HUES48 (cell line): Measurements from ENCODE around the gene RCOR2.
"Not testable (repeated sequence)": the region's sequence is repeated elsewhere in the genome, so short reads cannot be mapped to it uniquely, and the experiment has no call there.

Source experiments
- H3K27ac ChIP-seq: one replicate; pipeline ENCODE4 v1.7.0; 2013; ENCODE audit warnings: low read depth, low read length, inconsistent platforms
- H3K27me3 ChIP-seq: 2 replicates; pipeline ENCODE4 v1.6.1; 2013; ENCODE audit warnings: mild to moderate bottlenecking, low read length; ENCODE audit not compliant: control insufficient read depth, insufficient read depth
- H3K36me3 ChIP-seq: 2 replicates; pipeline ENCODE4 v1.6.1; 2013; ENCODE audit warnings: low read length; ENCODE audit not compliant: control insufficient read depth, insufficient read depth
- H3K4me1 ChIP-seq: 2 replicates; pipeline ENCODE4 v1.6.1; 2013; ENCODE audit warnings: mild to moderate bottlenecking, low read length; ENCODE audit not compliant: control insufficient read depth, insufficient read depth
- H3K4me3 ChIP-seq: 2 replicates; pipeline ENCODE4 v1.5.1; 2013; ENCODE audit warnings: mild to moderate bottlenecking, low read depth, low read length
- H3K9ac ChIP-seq: 2 replicates; pipeline ENCODE4 v1.6.1; 2013; ENCODE audit warnings: mild to moderate bottlenecking, low read depth, low read length, moderate library complexity
- H3K9me3 ChIP-seq: 2 replicates; pipeline ENCODE4 v1.6.1; 2013; ENCODE audit warnings: low read length; ENCODE audit not compliant: control insufficient read depth, insufficient read depth

The RCOR2 gene

DNA sequence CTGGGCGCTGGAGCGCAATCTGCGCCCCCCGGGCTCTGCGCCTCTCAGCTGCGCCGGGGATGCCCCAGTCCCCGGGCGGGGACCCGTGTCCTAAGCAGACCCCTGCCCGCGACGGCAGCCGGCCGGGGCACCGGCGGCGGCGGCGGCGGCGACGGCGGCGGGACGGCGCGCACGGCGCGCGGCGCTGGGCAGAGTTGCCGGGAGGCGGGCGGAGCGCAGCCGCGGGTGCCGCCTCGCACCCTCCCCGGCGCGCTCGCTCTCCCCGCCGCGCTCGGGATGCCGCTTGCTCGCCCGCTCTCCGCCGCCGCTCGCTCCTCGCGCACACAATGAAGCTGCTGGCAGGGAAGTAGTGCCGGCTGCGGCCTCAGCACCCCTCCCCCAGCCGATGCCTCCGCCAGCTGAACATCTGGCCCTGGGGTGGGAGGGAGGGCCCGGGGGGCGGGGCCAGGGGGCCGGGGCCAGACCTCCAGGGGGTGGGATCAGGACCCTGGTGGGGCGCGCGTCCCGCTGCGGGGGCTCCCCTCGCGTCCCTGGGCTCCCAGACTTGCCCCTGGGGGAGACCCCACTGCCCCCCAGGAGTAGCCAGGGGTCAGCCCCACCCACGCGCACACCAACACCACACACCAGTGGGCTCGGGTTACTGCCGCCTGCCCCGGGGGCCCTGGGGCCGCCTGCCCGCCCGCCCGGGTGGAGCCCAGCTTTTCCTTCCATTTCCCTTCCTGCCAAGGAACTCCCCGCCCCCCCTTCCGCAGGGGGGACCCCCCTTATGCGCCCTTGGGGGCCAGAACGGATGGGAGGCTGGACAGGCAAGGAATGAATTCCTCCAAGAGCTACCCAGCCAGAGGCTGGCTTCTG lies at the start of gene RCOR2:
Gene RCOR2 (minus strand): TSS at position 328 of the 855 bp plus-strand sequence. CDS start 708 bp downstream, outside the sequence.
- Histone ChIP-seq H3K4me3 (peak within 1 kb of the TSS; percentile 79), H3K9ac (peak within 1 kb of the TSS; percentile 91), H3K36me3 (peaks cover 28% of the 10 kb centered on the region), H3K4me1 (peaks cover 33% of the 10 kb centered on the region), H3K27me3 (no peaks in the 10 kb centered on the region), H3K27ac (peak within 1 kb of the TSS; percentile 99), H3K9me3 (no peaks in the 10 kb centered on the region)

DNA sequence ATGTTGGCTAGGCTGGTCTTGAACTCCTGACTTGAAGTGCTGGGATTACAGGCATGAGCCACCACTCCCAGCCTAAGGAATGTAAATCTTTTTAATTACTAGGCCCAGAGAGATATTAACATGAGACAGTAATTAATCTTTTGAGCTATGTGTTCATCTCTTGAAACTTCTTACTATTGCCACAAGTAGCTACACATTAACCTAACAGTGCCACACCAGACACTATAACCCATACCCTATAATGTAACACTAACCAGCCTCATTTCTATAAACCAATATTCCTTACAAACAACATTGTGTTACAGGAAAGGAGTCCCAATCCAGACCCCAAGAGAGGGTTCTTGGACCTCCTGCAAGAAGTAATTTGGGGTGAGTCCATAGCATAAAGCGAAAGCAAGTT lies 49.5 kb upstream of the RCOR2 start:
- H3K27me3 ChIP-seq: peaks cover 17% of the 10 kb centered on the region
- H3K4me3 ChIP-seq: no peak overlapping the region
- H3K36me3 ChIP-seq: no peaks in the 10 kb centered on the region
- no peak overlapping the region for H3K27ac ChIP-seq
- no peak overlapping the region for H3K9ac ChIP-seq
- H3K4me1 ChIP-seq: no peaks in the 10 kb centered on the region
- H3K9me3 ChIP-seq: no peaks in the 10 kb centered on the region

DNA sequence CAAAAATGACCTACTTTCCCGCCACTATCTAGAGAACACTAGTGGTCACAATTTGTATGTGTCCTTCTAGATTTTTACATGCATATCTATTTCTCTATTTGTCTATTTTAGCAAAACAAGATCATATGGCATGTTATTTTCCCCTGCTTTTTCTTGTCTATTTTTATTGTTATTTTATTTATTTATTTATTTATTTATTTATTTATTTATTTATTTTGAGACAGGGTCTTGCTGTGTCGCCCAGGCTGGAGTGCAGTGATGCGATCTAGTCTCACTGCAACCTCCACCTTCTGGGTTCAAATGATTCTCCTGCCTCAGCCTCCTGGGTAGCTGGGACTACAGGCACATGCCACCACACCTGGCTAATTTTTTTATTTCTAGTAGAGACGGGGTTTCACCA lies 46.9 kb upstream of the RCOR2 start:
- H3K4me1 ChIP-seq, H3K4me3 ChIP-seq, H3K27ac ChIP-seq, H3K9ac ChIP-seq, H3K9me3 ChIP-seq, H3K27me3 ChIP-seq, H3K36me3 ChIP-seq: not testable (repeated sequence)

DNA sequence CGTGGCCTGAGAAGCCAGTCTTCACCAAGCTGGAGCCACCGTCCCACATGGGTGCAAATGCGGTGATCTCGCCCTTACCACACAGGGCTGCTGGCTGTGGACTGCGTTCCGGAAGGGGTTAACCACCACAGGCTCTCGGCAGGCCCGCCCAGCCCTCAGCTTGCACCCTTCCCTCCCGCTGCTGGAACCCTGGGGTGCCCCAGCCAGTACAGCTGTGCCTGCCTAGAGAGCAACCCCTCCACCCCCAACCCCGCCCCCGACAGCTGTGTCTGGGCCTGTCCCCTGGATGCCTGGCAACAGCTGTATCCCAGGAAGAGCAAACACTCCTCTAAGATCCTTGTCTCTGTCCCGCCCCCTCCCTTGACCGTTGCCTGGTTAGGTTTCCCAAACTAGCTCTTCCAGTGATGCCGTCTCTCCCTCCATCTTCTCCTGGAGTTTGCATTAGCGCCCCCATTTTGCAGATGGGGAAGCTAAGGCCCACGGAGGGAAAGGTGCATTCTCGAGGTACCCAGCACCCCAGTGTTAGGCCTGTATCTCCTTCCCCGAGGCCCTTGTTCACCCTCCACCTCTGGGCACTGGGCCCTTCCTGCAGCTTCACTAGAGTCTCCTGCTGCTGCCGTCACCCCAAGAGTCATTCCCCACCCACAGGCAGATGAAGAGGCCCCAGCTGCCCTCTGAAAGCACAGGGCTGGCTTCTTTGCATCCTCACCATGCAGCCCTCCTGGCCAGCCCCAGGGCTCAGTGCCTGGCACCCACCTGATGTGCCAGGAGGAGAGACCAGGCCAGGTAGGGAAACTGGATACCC lies 44.8 kb upstream of the RCOR2 start:
- H3K36me3 ChIP-seq: peaks cover 6% of the 10 kb centered on the region; the same call in 1 of the 2 replicates
- H3K4me3 ChIP-seq: no peak overlapping the region
- H3K9ac ChIP-seq: no peak overlapping the region
- H3K9me3 ChIP-seq: no peaks in the 10 kb centered on the region
- no peaks in the 10 kb centered on the region for H3K4me1 ChIP-seq
- H3K27ac ChIP-seq: no peak overlapping the region
- peaks cover 7% of the 10 kb centered on the region; the same call in 1 of the 2 replicates for H3K27me3 ChIP-seq

DNA sequence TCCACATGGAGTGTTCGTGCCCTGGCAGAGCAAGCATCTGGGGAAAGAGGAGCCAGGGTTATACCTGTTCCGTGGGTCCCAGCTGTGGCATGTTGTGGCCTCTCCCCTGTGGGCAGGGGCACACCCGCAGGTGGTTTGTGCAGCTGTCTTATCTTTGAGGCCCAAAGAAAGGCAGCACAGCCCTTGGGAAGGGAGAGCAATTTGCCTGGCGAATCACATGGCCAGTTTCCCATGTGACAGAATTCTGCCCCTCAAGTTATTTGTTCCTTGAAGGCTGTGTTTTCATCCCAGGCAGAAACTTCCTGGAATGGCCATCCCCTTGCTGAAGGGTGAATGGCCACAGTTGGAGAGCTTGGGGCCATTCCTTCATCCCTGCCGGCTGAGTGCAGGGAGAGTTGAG lies 41.0 kb upstream of the RCOR2 start:
- Histone ChIP-seq H3K27ac (no peak overlapping the region), H3K27me3 (no peaks in the 10 kb centered on the region), H3K9me3 (no peaks in the 10 kb centered on the region), H3K4me3 (no peak overlapping the region), H3K4me1 (no peaks in the 10 kb centered on the region), H3K9ac (no peak overlapping the region), H3K36me3 (peaks cover 40% of the 10 kb centered on the region)

DNA sequence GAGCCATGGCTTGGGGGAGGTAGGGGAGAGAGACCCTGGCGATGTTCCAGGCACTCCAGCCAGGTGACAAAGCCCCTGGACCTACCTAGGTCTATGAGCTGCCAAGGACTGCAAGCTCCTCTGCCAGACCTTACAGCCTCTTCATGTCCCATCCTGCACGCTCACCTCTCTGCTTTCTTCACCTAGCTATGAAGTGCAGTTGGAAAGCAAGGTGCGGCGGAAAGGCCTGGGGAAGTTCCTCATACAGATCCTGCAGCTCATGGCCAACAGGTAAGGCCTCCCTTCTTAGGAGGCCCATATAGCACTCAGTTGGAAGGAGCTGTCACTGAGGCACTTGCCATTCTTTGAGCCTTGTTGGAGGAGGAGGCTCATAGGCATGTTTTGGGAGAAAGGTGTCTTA lies 35.6 kb upstream of the RCOR2 start:
- Histone ChIP-seq H3K4me3 (no peak overlapping the region), H3K36me3 (peaks cover 64% of the 10 kb centered on the region), H3K9me3 (no peaks in the 10 kb centered on the region), H3K9ac (no peak overlapping the region), H3K4me1 (no peaks in the 10 kb centered on the region), H3K27ac (no peak overlapping the region), H3K27me3 (no peaks in the 10 kb centered on the region)

DNA sequence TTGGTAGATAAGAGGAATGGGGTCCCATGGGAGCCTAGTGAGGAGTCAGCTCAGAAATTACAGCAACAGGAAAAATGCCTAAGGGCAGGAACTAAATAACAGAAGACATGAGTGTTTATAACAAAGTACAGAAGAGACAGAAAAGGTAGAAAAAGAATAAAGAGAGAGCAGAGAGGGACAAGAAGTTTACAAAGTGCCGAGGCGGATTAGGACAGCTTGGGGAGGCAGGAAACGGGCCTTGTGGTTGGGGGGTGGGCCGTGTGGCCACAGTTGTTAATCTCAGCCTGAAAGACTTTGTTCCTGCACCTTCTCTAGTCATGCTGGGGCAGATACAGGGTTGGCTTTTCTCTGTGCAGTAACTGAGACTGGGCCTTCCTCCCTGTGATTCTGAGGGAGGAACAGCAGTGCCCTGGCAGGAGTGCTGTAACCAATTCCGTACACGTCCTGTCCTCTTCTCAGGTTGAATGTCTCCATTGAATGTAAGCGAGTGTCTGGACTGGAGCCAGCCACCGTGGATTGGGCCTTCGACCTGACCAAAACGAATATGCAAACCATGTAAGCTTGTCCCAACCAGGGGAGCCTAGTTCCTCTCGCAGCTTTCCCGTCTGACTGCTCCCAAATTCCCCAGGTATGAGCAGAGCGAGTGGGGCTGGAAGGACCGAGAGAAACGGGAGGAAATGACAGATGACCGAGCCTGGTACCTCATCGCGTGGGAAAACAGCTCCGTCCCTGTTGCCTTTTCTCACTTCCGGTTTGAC lies 35.0 kb upstream of the RCOR2 start:
- H3K4me1 ChIP-seq: no peaks in the 10 kb centered on the region
- no peaks in the 10 kb centered on the region for H3K9me3 ChIP-seq
- no peak overlapping the region for H3K27ac ChIP-seq
- H3K9ac ChIP-seq: no peak overlapping the region
- peaks cover 63% of the 10 kb centered on the region for H3K36me3 ChIP-seq
- H3K27me3 ChIP-seq: no peaks in the 10 kb centered on the region
- H3K4me3 ChIP-seq: no peak overlapping the region

DNA sequence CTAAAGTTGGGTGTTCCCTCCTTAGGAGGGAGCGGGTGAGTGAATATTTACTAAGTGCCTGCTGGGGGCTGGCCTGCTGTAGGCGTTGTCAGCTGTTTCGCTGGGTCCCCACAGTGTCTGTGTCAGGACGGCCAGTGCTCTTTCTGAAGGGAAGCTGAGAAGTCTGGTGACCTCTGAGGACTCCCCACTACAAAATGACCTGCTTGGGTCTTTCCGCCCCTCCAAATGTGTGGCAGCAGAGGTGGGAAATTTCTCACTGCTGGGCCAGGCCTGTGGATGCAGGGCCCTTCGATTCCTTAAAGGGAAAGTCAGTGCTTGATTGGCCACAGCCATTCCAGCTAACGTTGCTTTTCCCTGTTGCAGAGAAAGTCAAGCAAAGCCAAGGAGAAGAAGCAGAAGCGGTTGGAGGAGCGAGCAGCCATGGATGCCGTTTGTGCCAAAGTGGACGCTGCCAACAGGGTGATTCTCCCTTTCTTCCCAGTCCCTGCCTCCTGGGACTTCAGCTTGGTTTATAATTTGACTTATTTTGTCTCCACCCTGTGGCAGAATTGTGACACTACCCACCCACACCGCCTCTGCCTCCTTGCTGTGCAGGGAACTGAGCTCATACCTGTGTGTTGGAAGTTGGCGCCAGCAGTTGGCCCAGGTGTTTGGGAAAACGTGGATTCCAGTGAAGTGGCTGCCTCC lies 28.7 kb upstream of the RCOR2 start:
- Histone ChIP-seq H3K9me3 (no peaks in the 10 kb centered on the region), H3K4me1 (no peaks in the 10 kb centered on the region), H3K9ac (no peak overlapping the region), H3K27me3 (no peaks in the 10 kb centered on the region), H3K27ac (no peak overlapping the region), H3K36me3 (peaks cover 37% of the 10 kb centered on the region), H3K4me3 (no peak overlapping the region)

DNA sequence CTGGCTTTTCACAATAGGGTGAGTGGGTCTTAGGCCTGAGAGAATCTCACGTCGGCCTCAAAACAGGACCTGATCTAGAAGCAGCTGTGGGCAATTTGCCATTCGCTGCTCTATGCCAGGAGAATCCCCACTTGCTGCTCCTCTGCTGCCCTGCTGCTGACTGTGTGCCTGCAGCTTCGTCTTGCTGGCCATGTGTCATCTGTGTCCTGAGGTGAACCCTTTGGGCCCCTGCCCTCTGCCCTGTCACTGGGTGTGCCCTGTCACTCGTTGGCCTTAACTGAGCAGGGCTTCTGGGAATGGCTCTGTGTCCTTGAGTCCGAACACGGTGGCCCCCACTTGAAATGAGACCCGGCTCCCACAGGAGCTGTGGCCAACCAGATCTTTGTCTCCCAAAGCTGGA lies 28.0 kb upstream of the RCOR2 start:
- no peak overlapping the region for H3K27ac ChIP-seq
- no peaks in the 10 kb centered on the region for H3K27me3 ChIP-seq
- no peaks in the 10 kb centered on the region for H3K4me1 ChIP-seq

DNA sequence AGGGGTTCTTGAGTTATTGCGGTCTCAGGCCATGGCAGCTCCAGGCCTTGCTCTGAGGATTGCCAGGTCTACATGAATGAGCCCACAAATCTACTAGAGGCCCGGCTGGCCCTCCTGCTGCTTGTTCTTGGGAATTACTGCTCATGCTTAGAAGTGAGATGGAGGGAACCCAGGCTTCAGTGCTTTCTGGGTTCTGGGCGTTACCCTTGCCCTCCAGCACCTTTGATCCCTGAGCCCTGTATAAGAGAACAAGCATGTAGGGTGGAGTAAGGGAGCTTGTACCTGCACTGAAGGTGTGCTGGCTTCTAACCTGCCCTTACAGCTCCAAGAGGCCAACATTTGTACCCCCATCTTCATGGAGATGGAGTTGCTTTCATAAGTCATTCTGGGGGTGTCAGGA lies 25.8 kb upstream of the RCOR2 start:
- H3K27ac ChIP-seq: no peak overlapping the region
- H3K4me3 ChIP-seq: no peak overlapping the region
- no peaks in the 10 kb centered on the region for H3K27me3 ChIP-seq
- H3K4me1 ChIP-seq: no peaks in the 10 kb centered on the region
- H3K9ac ChIP-seq: no peak overlapping the region
- peaks cover 27% of the 10 kb centered on the region for H3K36me3 ChIP-seq
- no peaks in the 10 kb centered on the region for H3K9me3 ChIP-seq

More for the DNA sequence above, 28.0 kb upstream of the RCOR2 start:
- Histone ChIP-seq H3K36me3 (peaks cover 37% of the 10 kb centered on the region), H3K9ac (no peak overlapping the region), H3K4me3 (no peak overlapping the region), H3K9me3 (no peaks in the 10 kb centered on the region)
